Right atrium auricular region (tissue), 2 donors: ENCODE measurements around the gene SLC25A5. TPM values are rescaled to one million over a fixed set of nuclear protein-coding genes. Genes with fewer than 3 reads are reported as not detected.
"Not testable (repeated sequence)": the region's sequence is repeated elsewhere in the genome, so short reads cannot be mapped to it uniquely, and the experiment has no call there.

Experiments
- DNase-seq: peaks from one replicate; pipeline ENCODE4 v3.0.0-alpha.2; 2019; ENCODE audit warnings: low spot score
- H3K27ac ChIP-seq, 2 donors: fragments of 200-600 bp; sonication (generic); 1 replicate in 1 of 2; 2 replicates in 1 of 2; pipeline ENCODE4 v1.5.1; 2016 to 2019
- H3K27me3 ChIP-seq, 2 donors: fragments of 200-600 bp; sonication (generic); one replicate each; pipeline versions ENCODE4 v1.5.1 to v1.6.0; 2017 to 2019
- H3K36me3 ChIP-seq: fragments of 200-600 bp; sonication (generic); one replicate; pipeline ENCODE4 v1.5.1; 2016
- H3K4me1 ChIP-seq, 2 donors: fragments of 200-600 bp; sonication (generic); one replicate each; pipeline versions ENCODE4 v1.5.1 to v1.6.0; 2017 to 2019
- H3K4me3 ChIP-seq, 2 donors: fragments of 200-600 bp; sonication (generic); 1 replicate in 1 of 2; 2 replicates in 1 of 2; pipeline ENCODE4 v1.5.1; 2017 to 2019; ENCODE audit warnings: mild to moderate bottlenecking in 1 of 2, moderate library complexity in 1 of 2
- H3K9me3 ChIP-seq, 2 donors: fragments of 200-600 bp; sonication (generic); one replicate each; pipeline ENCODE4 v1.5.1; 2019
- CTCF ChIP-seq, 2 donors: fragments of 200-600 bp; sonication (generic); IDR thresholded peaks; one replicate each; pipeline ENCODE4 v1.5.1; 2019; ENCODE audit warnings: antibody characterized with exemption in 2 of 2
- total RNA-seq, 2 donors: library from RNA; depleted of rRNA; stranded (reverse); fragments of >200 nt; gene quantifications; one replicate each; pipeline ENCODE4 v1.1.0, GENCODE V29; 2016

The SLC25A5 gene
- total RNA-seq, 2 donors from 2014 or later, result 134 to 174 TPM

- Histone ChIP-seq H3K36me3 (no peaks in the 10 kb centered on the region), H3K27me3 (no peaks in the 10 kb centered on the region), H3K9me3 (no peaks in the 10 kb centered on the region), H3K4me3 (no peak overlapping the region), H3K4me1 (peaks cover 0 to 3% of the 10 kb centered on the region in 2 donors), H3K27ac (no peak overlapping the region)
- no peak for TF ChIP-seq CTCF (IDR thresholded peaks at IDR 0.05)
- no peak for DNase-seq
Measured at GRCh38 chrX:119424999-119425398, 43.2 kb upstream of the SLC25A5 start.

- H3K27ac ChIP-seq, result peak overlapping the region; percentile 15 to 62
Measured at GRCh38 chrX:119427024-119427794, 41.0 kb upstream of the SLC25A5 start.

GRCh38 chrX:119427795-119428185, 40.5 kb upstream of the SLC25A5 start:
- no peak for DNase-seq
- H3K9me3 ChIP-seq, result no peaks in the 10 kb centered on the region
- no peak for TF ChIP-seq CTCF (IDR thresholded peaks at IDR 0.05)
- no peak overlapping the region for H3K4me3 ChIP-seq
- H3K27me3 ChIP-seq, result no peaks in the 10 kb centered on the region
- peak overlapping the region in 1 of 2 donors; percentile 62 for H3K27ac ChIP-seq
- H3K36me3 ChIP-seq, result no peaks in the 10 kb centered on the region
- H3K4me1 ChIP-seq, result peaks cover 0 to 3% of the 10 kb centered on the region in 2 donors

More at GRCh38 chrX:119427024-119427794, 41.0 kb upstream of the SLC25A5 start:
- Histone ChIP-seq H3K4me3 (no peak overlapping the region), H3K36me3 (no peaks in the 10 kb centered on the region), H3K4me1 (peaks cover 0 to 3% of the 10 kb centered on the region in 2 donors), H3K27me3 (no peaks in the 10 kb centered on the region), H3K9me3 (no peaks in the 10 kb centered on the region)
- DNase-seq, result no peak
- TF ChIP-seq CTCF (IDR thresholded peaks at IDR 0.05), result no peak

- Histone ChIP-seq H3K27ac (no peak overlapping the region), H3K36me3 (no peaks in the 10 kb centered on the region), H3K27me3 (no peaks in the 10 kb centered on the region), H3K4me1 (peaks cover 0 to 3% of the 10 kb centered on the region in 2 donors), H3K4me3 (no peak overlapping the region), H3K9me3 (no peaks in the 10 kb centered on the region)
- no peak for TF ChIP-seq CTCF (IDR thresholded peaks at IDR 0.05)
- no peak for DNase-seq
Measured at GRCh38 chrX:119429471-119429870, 38.8 kb upstream of the SLC25A5 start.

GRCh38 chrX:119441295-119441694, 26.9 kb upstream of the SLC25A5 start:
- not testable (repeated sequence) for H3K4me3 ChIP-seq, H3K9me3 ChIP-seq, H3K27me3 ChIP-seq, H3K27ac ChIP-seq, H3K36me3 ChIP-seq, DNase-seq, H3K4me1 ChIP-seq

GRCh38 chrX:119442286-119442685, 26.0 kb upstream of the SLC25A5 start:
- no peaks in the 10 kb centered on the region for H3K27me3 ChIP-seq
- DNase-seq, result no peak
- H3K36me3 ChIP-seq, result no peaks in the 10 kb centered on the region
- H3K27ac ChIP-seq, result no peak overlapping the region
- no peak overlapping the region for H3K4me3 ChIP-seq
- no peak for TF ChIP-seq CTCF (IDR thresholded peaks at IDR 0.05)
- no peaks in the 10 kb centered on the region for H3K4me1 ChIP-seq
- H3K9me3 ChIP-seq, result no peaks in the 10 kb centered on the region
